GM19463 (cell line): ENCODE data around the gene SYT8.

ENCODE experiments used
- ATAC-seq: cut with Tn5 transposase; IDR thresholded peaks from one replicate; pipeline ENCODE4 v1.9.1; 2021; ENCODE audit warnings: mild to moderate bottlenecking, moderate library complexity; ENCODE audit not compliant: unreplicated experiment

The SYT8 gene

DNA sequence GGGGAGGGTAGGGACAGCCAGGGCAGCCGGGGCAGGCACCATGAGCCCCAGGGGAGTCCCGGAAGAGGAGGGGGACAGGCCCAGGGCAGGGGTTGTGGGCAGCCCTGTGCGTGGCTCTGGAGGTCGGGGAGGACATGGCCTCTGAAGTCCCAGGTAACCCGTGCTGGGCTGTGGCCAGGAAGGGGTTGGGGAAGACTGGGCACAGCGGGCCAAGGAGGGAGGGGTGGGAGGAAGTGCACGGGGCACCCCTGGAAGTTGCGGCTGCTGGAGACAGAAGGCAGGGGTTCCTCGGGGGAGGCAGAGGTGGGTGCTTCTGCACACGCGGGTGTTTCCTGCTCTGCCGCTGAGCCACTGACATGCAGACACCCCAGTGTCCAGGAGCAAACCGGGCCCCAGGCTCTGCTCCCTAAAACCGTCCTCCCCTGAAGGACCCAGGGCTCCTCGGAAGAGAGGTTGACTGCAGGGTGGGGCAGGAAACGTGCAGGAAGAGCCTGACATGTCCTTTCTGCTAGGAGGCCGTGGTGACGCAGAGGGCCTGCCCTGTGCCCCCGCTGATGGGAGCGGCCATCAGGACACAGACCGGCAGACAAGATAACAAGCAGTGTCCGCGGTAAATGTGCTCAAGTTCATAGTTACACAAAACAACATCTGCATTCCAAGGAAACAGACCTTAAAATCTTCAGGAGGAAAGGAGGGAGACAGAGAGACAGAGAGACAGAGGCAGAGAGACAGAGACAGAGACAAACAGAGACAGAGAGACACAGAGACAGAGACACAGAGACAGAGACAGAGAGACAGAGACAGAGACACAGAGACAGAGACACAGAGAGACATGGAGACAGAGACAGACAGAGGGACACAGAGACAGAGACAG lies 9.7 kb downstream of the SYT8 start:
- ATAC-seq: no peak

DNA sequence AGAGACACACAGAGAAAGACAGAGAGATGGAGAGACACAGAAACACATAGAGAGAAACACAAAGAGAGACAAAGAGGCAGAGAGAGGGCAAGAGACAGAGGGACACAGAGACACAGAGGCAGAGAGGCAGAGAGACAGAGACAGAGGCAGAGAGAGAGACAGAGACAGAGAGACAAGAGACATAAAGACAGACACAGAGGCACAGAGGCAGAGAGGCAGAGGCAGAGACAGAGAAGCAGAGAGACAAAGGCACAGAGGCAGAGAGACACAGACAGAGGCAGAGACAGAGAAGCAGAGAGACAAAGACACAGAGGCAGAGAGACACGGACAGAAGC lies 10.3 kb downstream of the SYT8 start:
- ATAC-seq: no peak

DNA sequence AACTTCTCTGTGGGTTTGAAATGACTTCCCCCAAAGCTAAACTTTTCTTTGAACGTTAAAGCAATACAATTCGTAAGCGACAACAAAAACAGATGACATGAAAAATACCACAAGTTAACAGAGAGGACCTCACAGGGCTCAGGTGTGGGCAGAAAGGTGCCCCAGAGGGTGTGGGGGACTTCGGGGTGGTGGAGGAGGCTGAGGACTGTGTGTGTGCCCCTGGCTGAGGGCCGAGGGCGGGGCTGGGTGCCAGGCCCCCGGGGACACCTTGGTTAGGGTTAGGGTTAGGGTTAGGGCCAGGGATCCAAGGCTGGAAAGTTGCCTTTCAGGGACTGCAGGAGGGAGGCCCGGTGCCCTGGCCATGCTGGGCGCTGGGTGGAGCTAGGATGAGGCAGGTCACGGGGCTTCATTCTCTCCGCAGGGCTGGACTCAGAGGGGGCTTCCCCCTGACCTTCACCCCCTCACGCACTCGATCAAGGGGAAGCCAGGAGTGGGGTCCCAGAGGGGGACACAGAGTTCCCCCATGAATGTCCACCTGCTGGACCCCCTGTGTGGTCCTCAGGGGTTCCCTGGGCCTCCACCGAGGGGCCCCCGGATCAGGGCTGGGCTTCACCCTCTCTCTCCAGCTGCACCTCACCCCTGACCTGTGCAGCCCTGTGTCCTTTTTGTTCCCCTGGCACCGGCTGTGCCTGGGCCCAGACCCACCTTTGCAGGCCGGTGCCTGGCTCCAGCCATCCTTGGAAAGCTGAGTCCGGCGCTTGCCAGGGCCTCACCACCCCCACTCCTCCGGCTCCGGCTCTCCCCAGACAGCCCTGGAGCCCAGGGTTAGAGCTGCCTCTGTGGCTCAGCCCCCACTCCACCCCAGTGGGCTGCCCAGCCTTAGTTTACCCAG lies 11.0 kb downstream of the SYT8 start:
- no peak for ATAC-seq

- ATAC-seq: no peak
Observed at GRCh38 chr11:1846453-1846932, 11.7 kb downstream of the SYT8 start.

DNA sequence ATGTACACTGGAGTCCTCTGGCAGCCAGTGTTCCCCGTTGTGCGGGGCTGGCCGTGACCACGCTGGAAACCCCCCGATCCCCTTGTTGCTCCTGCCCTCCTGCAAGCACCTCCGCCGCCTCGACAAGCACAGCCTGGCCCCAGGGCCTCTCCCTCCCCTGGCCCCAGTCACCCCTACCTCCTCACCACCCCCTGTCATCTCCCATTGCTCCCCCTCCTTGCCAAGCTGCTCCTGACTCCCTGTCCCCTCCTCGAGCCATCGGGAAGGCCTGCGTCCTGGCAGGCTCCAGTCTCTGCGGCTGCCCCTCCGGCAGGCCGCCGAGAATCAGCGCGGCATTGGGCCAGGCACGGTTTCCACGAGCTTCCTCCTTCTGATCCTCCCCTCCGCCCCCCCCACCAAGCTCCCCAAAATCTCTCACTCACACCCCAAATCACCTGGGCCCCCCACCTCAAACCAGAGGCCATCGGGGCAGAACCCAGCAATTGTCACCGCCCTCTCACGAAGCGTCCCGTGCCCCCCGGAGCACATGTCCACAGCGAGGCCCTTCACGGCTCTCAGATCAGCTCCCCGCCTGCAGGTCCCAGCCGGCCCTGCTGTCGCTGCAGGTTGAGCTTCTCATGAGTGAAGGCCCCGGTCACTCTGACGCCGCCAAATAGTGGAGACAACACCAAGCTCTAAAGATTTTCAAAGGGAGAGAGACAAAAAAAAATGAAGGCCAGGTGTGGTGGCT lies 12.4 kb downstream of the SYT8 start:
- no peak for ATAC-seq

DNA sequence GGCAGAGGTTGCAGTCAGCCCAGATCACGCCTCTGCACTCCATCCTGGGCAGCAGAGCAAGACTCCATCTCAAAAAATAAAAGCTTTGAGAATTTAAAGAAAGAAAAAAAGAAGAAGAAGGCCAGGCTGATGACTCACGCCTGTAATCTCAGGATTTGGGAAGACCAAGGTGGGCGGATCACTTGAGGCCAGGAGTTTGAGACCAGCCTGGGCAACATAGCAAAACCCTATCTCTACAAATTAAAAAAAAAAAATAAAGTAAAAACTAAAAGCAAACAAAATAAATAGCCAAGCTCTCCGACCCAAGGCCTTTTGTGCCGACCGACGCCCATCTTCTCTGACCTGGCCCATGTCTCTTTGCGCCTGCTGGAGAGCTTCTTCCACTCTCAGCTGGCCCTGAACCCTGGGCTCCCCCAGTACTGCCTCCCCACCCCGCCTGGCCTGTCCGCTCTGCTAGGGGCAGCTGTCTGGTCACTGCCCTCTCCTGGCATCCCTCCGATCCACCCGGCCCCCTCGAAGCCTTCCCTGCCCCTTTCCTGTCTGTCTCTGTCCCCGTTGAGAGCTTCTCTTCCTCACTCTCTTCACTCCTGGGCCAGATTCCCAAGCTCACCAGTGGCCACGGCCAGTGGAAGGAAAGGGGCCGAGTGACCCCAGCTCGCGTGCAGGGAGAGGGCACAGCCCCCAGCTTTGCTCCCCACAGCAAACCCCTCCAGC lies 13.3 kb downstream of the SYT8 start:
- ATAC-seq: no peak

DNA sequence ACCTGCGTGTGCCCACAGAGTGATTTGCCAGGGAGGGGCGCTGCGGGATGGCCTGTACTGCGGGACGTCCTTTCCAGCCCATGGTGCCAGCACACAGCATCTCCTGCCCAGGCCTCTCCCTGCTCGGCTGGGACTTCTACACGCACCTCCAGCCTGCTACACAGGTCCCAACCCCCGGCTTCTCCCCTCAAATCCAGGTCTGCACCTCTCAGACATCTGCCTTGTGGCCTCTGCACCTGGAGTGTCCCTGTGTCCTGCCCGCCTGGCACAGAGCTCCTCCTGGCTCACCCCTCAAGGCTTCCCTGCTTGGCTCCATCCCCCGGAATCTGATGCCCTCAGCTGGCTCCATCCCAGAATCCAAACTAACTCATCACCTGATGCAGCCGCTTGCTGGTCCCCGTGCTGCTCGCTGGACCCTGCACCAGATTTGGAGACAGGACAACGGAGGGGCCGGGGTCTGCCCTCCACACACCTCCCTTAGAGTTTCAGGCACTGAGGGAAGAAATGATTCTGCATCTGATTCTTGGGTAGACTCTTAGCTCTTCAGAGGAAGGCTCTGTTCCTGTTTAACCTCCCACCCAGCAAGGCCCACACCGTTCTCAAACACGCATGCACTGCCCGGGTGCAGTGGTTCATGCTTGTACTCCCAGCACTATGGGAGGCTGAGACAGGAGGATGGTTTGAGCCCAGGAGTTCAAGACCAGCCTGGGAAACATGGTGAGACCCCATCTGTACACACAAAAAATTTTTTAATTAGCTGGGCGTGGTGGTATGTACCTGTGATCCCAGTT lies 14.0 kb downstream of the SYT8 start:
- ATAC-seq: no peak

DNA sequence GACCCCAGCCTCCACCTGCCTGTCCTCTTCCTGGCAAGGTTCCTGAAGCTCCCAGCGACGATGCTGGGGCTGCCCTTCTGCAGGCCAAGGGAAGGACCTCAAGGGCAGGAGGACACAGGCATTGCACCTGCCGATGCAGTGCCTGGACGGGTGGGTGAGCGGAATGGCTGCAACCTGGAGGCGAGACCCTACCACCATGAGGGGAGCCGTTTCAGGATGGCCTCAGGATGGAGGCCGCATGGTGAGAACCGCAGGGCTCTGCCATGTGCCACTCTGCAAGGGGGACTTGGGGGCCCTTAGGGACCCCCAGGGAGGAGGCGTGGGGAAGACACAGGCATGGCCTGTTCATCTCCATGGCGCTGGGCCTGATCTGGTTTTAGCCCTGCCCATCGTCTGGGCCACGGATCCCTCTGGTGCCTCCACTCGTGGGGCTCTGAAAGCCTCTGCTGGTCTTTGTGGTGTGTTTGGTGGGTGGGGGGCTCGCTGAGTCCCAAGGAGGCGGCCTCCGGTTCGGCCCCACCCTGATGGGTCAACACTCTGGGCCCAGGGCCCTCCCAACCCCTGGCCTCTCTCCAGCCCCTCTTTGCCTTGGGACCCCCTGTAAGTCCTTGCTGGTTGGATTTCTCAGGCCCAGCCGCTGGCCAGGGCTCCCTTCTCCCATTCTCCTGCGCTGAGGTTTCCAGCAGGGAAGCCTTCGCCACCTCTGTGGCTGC lies 16.8 kb downstream of the SYT8 start:
- ATAC-seq: no peak

DNA sequence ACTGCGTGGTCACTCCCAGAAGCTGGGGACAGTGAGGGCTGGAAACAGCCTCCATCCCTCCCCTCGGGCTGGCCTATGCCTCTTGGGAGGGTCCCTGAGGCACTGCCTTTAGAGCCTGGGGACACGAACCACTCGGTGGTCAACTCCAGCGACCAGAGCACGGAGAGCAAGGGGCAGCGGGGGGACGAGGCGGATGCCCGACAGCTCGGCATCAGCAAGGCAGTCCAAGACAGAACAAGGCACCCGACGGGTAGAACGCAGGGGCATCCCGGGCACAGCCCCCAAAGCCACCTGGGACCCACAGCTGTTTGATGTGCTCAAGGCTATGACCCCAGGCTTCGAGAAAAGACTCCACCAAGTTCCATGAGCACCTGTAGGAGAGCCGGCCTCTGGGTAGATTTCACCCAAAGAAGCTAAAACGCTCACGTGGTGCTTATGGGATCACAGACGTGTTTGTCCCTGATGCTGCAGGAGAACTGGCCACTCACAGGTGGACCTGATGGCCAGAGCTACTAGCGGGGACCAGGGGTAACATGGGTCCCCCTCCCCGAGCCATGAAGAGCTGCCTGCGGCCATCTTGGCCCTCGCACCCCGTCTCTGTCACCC lies 17.6 kb downstream of the SYT8 start:
- ATAC-seq: no peak

DNA sequence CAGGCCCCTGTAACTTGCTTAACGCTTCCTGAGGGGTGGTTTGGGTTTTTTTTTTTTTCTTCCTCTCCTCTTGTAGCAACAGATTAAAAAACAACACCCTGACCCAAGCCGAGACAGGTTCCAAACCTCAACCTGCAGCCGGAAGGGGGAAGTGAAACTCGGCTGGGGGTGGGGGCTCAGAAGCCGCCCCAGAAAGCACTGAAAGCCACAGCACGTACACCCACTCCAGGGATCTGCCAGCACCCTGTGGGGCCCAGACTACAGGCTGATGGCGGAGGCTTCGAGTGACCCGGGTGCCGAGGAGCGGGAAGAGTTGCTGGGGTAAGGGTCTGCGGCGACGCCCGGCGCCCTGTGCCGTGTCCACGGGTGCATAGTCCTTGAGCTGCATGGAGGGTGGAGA lies 18.1 kb downstream of the SYT8 start, which contains the start of gene LSP1:
TSS of gene LSP1 (plus strand) at position 208 of the 400 bp plus-strand sequence. CDS start at position 269, 61 bp downstream.
- peak; percentile 37 for ATAC-seq

DNA sequence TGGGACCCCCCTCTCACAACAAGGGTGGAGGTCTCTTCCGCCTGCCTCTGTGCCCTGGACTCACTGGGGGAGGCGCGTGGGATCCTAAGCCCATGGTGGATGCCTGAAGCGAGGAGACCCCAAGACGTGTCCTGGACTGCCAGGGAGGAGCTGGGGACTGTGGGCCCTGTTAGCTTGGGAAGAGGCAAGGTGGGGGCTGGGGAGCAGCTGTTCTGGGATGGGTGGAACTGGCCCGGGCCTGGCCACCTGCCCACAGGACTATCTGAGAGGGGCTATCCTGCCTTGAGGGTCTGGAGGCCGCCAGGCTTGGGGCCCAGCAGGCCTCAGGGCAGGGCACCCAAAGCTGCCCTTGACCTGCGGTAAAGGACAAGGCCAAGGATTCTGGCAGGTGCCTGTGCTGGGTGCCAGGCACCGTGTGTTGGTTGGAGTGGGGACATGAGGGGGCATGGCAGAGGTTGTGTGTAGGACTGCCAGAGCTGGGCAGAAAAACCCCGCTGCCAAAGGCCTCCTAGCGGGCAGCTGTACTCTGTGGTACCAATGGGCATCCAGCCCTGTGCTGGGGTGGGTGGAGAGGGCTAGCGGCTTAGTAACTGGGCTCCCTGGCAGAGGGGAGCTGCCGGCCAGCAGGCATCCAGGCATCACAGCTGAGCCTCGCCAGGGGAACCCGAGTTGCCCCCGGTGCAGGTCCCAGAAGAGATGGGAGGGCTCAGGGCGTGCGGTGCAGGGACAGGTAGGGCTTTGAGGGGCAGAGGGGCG lies 18.8 kb downstream of the SYT8 start:
- no peak for ATAC-seq

DNA sequence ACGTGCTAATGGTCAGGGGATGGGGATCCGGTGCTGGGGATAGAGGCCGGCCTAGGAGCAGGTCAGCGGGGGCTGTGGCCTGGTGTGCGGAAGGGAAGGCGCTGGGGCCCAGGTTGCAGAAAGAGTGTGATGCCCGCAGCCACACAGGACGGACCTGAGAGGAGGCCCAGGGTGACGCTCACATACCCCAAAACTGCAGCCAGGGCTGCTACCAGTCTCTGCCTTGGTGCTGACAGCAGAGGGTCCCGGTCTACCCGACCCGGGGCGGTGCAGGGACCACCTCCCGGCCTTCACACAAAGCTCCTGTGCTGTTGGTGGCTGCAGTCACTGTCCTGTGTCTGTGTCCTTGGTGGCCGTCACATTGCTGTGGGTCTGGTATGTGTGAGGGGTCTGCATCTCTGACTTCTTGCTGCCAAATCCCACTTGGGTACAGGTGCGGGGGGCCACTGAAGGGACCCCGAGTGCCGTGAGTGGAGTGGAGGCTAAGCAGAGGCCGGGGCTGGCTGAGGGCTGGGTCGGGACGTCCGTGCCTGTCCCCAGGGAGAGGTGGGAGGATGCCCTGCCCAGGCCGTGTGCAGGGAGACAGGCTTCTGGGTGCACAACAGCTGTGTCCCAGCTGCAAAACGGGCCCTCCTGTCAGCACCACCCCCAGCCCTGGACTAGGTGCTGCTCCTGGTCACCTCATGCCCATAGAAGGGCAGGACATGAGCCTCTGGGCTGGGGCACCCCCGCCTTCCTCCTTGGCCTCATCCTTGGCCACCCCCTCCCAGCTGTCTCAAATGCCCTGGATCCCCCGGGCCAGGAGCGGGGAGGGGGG lies 19.6 kb downstream of the SYT8 start:
- ATAC-seq: peak; percentile 27

DNA sequence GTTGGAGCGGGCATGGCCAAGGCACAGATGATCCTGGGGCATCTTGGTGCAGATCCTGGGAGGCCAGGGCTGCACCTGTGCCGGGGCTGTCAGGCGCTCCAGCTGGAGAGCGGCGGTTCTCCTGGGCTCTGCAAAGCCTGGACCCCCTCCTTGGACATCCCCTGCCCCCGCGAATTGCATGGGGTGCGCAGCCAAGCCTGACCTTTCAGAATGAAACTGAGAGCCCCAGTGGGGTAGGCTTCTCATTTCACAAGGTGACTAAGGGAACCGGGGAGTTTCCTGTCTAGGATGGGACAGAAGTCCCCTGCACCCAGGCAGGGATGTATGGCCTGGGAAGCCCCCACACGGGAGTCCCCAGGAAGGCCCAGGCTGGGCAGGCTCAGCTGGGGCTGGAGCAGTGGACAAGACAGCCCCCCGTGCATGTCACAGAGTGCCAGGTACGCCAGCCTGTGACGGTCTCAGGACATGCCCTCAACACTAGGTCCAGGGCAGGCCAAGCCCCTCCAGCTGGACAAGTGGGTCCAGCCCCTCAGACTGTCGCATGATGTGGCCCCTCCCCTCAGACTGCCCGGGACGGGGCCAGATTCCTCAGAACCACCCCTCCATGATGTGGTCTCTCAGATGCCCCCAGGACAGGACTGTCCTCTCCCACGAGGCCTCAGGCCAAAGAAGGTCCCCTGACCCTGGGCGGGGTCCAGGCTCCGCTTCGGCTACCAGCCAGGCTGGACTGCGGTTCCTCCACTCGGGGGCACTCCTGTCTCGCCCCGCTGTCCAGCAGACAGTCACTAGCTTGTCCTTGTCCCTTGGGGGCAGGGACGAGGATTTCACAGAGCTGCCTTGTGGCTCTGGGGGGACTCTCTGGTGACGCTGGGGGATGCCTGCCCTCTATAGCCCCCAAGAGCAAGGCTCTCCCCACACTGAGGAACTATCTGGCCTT lies 20.4 kb downstream of the SYT8 start:
- ATAC-seq: peak; percentile 39

DNA sequence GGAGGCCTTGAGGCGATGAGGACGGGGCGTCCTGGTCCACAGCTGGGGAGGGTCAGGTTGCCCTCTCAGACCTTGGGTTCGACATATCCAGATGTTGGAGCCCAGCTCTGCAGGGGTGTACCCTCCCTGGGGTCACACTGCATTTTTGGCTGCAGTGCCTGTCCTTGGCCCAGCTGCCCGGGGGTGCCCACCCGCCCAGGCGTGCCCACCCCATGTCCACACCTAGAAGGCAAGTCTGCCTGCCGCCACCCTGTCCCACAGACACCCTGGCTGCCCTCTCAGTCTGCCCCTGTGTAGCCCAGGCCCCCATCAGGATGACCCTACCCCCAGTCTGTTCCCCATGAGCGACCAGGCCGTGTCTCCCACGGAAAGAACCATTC lies 21.1 kb downstream of the SYT8 start:
- ATAC-seq: no peak

GRCh38 chr11:1856306-1857005 lies 21.7 kb downstream of the SYT8 start:
- ATAC-seq: no peak
